Measurements from ENCODE around the gene USP3.
A peak's percentile ranks its signal among the peaks of the same experiment; 100 is the strongest.

Gene USP3

GRCh38 chr15:63495780-63496488, 8.5 kb upstream of the USP3 start:
- no peak overlapping the region for H3K4me3 ChIP-seq
- DNase-seq (ENCODE audit: low spot score): no peak
- TF ChIP-seq, protein P1, sequence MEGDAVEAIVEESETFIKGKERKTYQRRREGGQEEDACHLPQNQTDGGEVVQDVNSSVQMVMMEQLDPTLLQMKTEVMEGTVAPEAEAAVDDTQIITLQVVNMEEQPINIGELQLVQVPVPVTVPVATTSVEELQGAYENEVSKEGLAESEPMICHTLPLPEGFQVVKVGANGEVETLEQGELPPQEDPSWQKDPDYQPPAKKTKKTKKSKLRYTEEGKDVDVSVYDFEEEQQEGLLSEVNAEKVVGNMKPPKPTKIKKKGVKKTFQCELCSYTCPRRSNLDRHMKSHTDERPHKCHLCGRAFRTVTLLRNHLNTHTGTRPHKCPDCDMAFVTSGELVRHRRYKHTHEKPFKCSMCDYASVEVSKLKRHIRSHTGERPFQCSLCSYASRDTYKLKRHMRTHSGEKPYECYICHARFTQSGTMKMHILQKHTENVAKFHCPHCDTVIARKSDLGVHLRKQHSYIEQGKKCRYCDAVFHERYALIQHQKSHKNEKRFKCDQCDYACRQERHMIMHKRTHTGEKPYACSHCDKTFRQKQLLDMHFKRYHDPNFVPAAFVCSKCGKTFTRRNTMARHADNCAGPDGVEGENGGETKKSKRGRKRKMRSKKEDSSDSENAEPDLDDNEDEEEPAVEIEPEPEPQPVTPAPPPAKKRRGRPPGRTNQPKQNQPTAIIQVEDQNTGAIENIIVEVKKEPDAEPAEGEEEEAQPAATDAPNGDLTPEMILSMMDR (IDR thresholded peaks at IDR 0.05): no peak
- no peak overlapping the region for H3K27ac ChIP-seq

DNA sequence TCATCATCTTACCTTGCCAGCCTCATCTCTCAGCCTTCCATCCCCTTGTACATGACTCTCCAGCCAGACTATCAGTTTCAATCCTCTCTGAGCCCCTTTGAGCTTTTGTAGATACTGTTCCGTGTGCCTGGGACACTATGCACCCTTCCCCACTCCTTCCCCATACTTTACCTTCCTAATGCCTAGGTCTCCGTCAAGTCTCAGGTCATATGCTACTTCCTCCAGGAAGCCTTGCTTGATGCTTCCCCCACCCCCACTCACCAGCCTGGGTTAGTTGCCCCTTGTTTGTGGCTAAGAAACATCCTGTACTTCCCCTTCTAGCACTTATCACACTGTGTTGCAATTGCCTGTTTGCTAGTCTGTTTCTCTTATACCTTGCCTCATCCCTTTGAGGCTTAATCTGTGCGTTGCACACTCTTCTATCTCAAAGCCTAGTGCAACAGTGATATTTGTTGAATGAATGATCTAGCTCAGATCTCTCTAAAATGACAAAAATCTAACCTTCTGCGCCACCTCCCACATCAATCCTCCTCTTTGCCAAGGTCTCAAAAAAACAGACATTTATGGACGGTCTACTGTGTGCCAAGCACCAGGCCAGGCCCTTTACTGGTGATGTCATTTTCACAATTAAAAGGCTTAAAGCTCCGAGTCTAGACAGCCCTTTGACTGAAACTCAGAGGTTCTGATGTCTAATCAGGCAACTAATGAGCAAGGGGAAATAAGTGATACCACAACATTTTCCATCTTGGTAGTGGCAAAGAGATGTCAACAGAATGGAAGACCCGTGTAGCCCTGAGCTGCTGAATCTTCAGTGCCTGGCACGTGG, 6.5 kb upstream of the USP3 start:
- DNase-seq (ENCODE audit: low spot score): no peak
- peak overlapping the region in 1 of 2 donors; percentile 7 for H3K27ac ChIP-seq

GRCh38 chr15:63499175-63499549, 5.2 kb upstream of the USP3 start:
- no peak for DNase-seq (ENCODE audit: low spot score)
- peak overlapping the region in 1 of 2 donors; percentile 25 for H3K27ac ChIP-seq
- TF ChIP-seq, protein P1 (IDR thresholded peaks at IDR 0.05): no peak
- H3K4me3 ChIP-seq: no peak overlapping the region

More for the DNA sequence above, 6.5 kb upstream of the USP3 start:
- TF ChIP-seq, protein P1 (IDR thresholded peaks at IDR 0.05): no peak
- no peak overlapping the region for H3K4me3 ChIP-seq

DNA sequence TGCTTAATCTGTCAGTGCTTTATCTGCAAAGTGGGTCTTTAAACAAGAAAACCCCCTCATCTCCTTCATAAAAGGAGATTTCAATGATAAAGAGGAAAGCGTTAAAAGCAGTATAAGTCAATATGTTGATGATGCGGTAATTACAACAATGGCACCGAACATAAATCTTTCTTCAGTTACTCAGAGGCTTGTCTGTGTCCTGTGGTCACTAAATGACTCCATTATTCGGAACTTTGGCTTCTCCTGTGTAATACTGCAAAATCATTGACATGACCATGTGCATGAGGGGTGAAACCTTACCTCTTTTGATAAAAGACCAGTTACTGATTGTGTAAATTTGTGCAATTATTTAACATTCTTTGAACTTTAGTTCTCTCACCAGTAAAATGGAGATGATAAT, 4.8 kb upstream of the USP3 start:
- Histone ChIP-seq H3K4me3 (no peak overlapping the region), H3K27ac (no peak overlapping the region)
- TF ChIP-seq, protein P1 (IDR thresholded peaks at IDR 0.05): no peak
- DNase-seq (ENCODE audit: low spot score): no peak

DNA sequence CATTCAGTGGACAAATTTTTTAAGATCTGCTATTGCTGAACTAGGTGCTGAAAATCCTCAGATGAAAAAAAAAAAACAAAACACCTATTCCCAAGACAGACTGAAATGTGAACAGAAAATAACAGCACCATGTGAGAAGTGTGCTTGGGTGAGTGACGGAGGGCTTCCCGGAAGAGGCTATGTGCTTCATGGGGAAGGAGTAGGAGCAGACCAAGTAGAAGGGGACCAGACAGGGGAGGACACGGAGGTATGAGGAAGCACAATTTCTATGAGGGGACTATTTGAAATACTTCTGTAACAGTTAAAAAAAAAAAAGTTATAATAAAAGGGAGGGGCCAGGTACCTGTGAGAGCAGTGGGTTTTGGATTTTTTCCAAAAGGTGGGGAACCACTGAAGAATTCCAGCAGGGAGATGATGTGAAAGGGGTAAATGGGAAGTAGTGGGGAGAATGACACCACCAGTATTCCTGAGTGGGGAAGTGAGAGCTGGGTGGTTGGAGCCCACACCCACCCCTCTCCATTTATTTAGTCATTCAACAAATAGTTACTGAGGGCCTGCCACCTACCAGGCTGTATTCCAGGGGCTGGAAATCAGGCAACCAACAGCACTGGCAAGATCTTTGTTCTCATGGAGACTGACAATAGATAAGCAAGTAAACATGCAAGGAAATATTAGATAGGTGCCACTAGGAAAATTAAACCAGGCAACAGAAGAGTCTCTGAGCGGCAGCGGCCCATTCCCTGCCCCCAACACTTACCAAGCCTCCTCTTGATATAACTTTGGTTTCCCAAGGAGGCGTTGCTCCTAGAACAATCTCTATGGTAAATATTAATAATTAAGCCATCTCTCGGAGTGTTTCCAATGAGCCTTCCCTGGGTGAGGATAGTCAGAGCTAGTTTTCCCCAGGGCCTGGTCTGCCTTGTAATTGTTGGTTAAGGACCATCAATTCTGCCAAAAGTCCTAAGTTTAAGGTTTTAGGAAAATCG, 3.8 kb upstream of the USP3 start:
- Histone ChIP-seq H3K4me3 (peak overlapping the region; percentile 64), H3K27ac (peak overlapping the region; percentile 97 to 98)
- TF ChIP-seq, protein P1 (IDR thresholded peaks at IDR 0.05): no peak
- DNase-seq (ENCODE audit: low spot score): no peak

DNA sequence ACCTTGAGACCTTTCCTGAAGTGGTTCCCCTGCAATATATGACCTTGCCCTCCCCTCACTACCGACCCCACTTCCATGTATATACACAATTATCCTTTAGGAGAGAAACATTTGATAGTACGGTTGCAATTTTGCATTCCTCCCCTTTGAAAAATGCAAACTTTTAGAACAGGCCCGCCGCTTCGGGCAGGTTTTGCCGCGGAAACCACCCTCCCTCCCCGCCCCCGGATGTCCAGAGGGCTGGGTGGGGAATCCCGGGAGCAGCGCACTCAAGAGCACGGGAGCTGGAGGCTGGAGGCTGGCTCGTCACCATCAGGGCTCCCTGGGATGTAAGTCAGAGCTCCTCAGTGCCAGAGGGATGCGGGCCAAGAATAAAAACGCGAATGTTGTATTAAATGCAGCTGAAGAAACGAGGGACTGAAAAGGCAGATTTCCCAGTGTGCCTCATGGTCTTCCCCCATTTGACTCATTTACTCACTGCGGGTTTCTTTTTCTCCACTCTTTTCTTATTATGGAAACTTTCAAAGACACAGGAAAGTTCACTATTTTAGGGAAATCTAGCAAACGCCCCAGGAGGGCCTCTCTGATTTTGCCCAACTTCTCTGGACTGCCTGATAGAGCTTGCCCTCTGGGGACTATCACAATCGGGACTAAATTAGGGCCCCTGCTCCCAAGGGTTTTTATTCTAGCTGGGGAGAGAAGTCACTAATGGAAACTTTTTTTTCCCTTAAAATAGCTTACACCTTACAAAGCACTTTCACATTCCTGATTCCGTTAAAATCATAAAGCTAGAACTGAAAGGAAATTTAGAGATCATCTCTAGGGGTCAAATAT, 2.9 kb upstream of the USP3 start:
- Histone ChIP-seq H3K4me3 (peak overlapping the region; percentile 64), H3K27ac (peak overlapping the region; percentile 97 to 98)
- peak; percentile 92 for DNase-seq (ENCODE audit: low spot score)
- TF ChIP-seq, protein P1 (IDR thresholded peaks at IDR 0.05): no peak

All from coronary artery (tissue), 2 donors.